ENCODE data around the gene ANAPC4. TPM values are rescaled to one million over a fixed set of nuclear protein-coding genes. Genes with fewer than 3 reads are reported as not detected.

The ANAPC4 gene
- total RNA-seq, 2 experiments from 2014 or later: 45.4 to 48.6 TPM

- POLR2A ChIA-PET: no interaction called here
- Mint-ChIP-seq H3K27ac (no peak overlapping the region), H3K4me3 (no peak overlapping the region), H3K4me1 (ENCODE audit: low read depth) (no peaks in the 10 kb centered on the region), H3K9me3 (ENCODE audit: insufficient read depth) (no peaks in the 10 kb centered on the region), H3K36me3 (ENCODE audit: low read depth) (peaks cover 38% of the 10 kb centered on the region), H3K27me3 (ENCODE audit: low read depth) (no peaks in the 10 kb centered on the region)
- CTCF ChIA-PET: interaction anchor here (1.5 to 2.1 kb wide), 2 partner anchors 11 to 23 kb away, joined by 7 read pairs; no protein-coding TSS in a partner anchor
- ATAC-seq: no peak
- DNase-seq: no peak
These were observed 40.0 kb downstream of the ANAPC4 start for GRCh38 chr4:25417014-25417413.

DNA sequence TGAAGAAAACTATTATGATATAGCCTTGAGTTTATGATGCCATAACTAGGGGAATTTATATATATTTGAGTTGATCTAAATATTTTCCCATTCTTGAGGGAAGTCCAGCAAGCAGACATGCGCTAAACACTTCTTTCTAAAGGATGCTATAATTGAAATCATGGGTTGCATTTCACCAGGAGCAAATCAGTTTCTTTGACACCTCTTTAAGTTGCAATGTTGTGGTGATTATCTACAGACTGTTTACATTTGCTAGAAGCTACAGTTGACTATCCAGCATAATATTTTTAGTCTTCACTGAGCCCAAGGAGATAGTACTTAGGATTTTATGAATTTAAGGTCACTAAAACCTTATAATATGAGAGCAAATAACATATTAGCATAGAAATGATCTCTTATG is 43.9 kb downstream of the ANAPC4 start:
- ATAC-seq: no peak
- no peak overlapping the region for H3K27ac Mint-ChIP-seq
- DNase-seq: no peak
- no peak overlapping the region for H3K4me3 Mint-ChIP-seq
- ChIA-PET CTCF (no interaction called here), POLR2A (no interaction called here)
- H3K36me3 Mint-ChIP-seq (ENCODE audit: low read depth): peaks cover 21% of the 10 kb centered on the region
- H3K27me3 Mint-ChIP-seq (ENCODE audit: low read depth): no peaks in the 10 kb centered on the region
- H3K4me1 Mint-ChIP-seq (ENCODE audit: low read depth): no peaks in the 10 kb centered on the region
- H3K9me3 Mint-ChIP-seq (ENCODE audit: insufficient read depth): no peaks in the 10 kb centered on the region

DNA sequence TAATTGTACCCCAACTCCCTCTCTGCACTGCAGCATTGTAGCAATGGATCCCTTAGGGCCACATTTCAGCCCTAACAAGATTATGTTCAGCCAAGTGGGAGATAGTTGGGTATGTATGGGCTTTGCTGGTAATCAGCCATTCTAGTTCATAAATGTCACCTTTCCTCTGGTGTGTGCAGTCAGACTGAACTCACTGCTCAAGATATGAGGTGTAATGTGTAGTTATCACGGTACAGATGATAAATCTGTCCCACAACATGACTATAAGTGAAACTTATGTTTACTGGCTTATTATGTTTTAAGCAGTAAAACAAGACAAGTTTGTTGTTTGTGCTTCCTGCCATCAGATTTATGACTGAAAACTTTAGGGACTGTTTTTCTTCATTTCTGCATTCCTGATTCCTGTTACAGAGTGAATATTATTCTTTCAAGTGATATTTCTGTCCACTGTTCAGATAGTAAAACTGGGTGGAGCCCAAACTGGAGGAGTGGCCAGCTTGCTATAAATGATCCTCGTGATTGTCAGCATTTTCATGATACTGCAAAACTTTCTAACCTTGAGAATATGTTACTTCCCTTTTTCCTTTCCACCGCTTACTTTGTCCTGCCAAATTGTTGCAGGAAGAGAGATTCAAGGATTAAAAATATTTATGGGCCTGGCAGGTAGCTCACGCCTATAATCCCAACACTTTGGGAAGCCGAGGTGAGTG is 44.9 kb downstream of the ANAPC4 start:
- no peak for DNase-seq
- ChIA-PET POLR2A (no interaction called here), CTCF (no interaction called here)
- no peaks in the 10 kb centered on the region for H3K4me1 Mint-ChIP-seq (ENCODE audit: low read depth)
- no peak for ATAC-seq
- H3K9me3 Mint-ChIP-seq (ENCODE audit: insufficient read depth): no peaks in the 10 kb centered on the region
- no peaks in the 10 kb centered on the region for H3K27me3 Mint-ChIP-seq (ENCODE audit: low read depth)
- H3K4me3 Mint-ChIP-seq: no peak overlapping the region
- H3K36me3 Mint-ChIP-seq (ENCODE audit: low read depth): peaks cover 18% of the 10 kb centered on the region
- H3K27ac Mint-ChIP-seq: no peak overlapping the region

DNA sequence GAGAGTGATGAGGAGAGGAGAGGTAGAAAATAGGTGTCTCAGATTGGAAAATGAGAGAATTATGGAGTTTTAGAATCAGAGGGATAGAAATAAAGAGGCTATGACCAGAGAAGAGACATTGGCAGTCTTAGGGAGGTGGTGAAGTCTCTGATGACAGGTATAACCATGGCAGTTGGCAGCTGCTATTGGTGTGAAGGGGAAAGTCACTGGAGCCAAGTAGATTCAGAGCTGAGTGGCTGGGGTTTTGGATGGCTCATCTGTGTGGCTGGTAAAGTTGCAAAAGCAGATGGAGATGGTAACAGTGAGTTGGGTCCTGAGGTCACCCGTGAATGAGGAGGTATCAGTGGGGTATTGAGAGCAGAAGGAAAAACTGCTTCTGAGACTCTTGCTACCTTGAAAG is 46.5 kb downstream of the ANAPC4 start:
- Mint-ChIP-seq H3K4me3 (no peak overlapping the region), H3K9me3 (ENCODE audit: insufficient read depth) (no peaks in the 10 kb centered on the region), H3K4me1 (ENCODE audit: low read depth) (no peaks in the 10 kb centered on the region), H3K27ac (no peak overlapping the region), H3K27me3 (ENCODE audit: low read depth) (no peaks in the 10 kb centered on the region), H3K36me3 (ENCODE audit: low read depth) (peaks cover 8% of the 10 kb centered on the region)
- ChIA-PET CTCF (no interaction called here), POLR2A (no interaction called here)
- ATAC-seq (no peak), DNase-seq (no peak)

GRCh38 chr4:25424539-25425228 is 47.6 kb downstream of the ANAPC4 start:
- DNase-seq (no peak), ATAC-seq (no peak)
- H3K9me3 Mint-ChIP-seq (ENCODE audit: insufficient read depth): no peaks in the 10 kb centered on the region
- no peak overlapping the region for H3K27ac Mint-ChIP-seq
- H3K4me3 Mint-ChIP-seq: no peak overlapping the region
- H3K36me3 Mint-ChIP-seq (ENCODE audit: low read depth): peaks cover 6% of the 10 kb centered on the region
- no peaks in the 10 kb centered on the region for H3K27me3 Mint-ChIP-seq (ENCODE audit: low read depth)
- ChIA-PET CTCF (no interaction called here), POLR2A (no interaction called here)
- H3K4me1 Mint-ChIP-seq (ENCODE audit: low read depth): no peaks in the 10 kb centered on the region

GRCh38 chr4:25425361-25425760 is 48.3 kb downstream of the ANAPC4 start:
- POLR2A ChIA-PET: no interaction called here
- H3K9me3 Mint-ChIP-seq (ENCODE audit: insufficient read depth): no peaks in the 10 kb centered on the region
- CTCF ChIA-PET: interaction anchor here (0.7 kb wide), 1 partner anchor 15 kb away, joined by 3 read pairs; no protein-coding TSS in a partner anchor
- no peaks in the 10 kb centered on the region for H3K27me3 Mint-ChIP-seq (ENCODE audit: low read depth)
- DNase-seq (no peak), ATAC-seq (no peak)
- H3K4me3 Mint-ChIP-seq: no peak overlapping the region
- peaks cover 6% of the 10 kb centered on the region for H3K36me3 Mint-ChIP-seq (ENCODE audit: low read depth)
- H3K27ac Mint-ChIP-seq: no peak overlapping the region
- H3K4me1 Mint-ChIP-seq (ENCODE audit: low read depth): no peaks in the 10 kb centered on the region

DNA sequence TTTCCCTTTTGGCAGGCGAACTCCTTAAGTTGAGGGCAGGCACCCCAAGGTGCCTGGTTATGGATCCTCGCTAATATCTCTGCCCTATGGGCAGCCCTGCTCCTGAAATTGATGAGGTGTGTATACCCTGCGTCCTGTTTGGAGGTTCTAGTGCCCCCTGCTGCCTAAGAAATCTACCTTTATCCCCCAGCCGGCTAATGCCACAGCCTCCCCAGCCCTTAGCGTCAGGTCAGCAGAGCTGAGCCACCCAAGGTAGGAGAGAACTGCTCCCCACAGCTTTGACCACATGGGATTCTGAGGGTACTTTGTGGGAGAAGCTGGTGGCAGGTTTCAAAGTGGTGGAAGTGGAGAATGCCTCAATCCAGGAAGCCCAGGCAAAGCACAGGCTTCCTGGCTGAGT is 50.8 kb downstream of the ANAPC4 start:
- Mint-ChIP-seq H3K27me3 (ENCODE audit: low read depth) (no peaks in the 10 kb centered on the region), H3K27ac (no peak overlapping the region), H3K36me3 (ENCODE audit: low read depth) (no peaks in the 10 kb centered on the region), H3K4me1 (ENCODE audit: low read depth) (no peaks in the 10 kb centered on the region), H3K4me3 (no peak overlapping the region), H3K9me3 (ENCODE audit: insufficient read depth) (peaks cover 4% of the 10 kb centered on the region)
- CTCF ChIA-PET: no interaction called here
- POLR2A ChIA-PET: no interaction called here
- ATAC-seq (no peak), DNase-seq (no peak)

DNA sequence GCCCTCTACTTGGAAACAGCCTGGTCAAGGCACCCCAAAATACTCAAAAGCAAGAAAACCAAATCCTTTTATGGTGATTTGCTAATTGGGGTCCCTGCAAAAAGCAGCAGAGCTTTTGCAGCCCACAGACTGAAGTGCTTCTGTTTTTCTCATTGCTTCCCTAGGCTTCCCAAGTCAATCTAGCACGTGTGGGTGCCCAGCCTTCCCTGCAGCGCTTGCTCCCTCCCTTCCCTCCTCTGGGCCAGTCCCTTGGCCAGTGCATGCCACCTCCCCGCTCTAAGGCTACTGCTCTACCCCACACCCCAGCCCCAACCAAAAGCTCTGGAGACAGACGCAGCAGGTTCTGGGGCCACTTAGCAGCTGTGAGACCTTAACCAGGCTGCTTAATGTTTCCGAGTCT is 53.6 kb downstream of the ANAPC4 start:
- ATAC-seq (no peak), DNase-seq (no peak)
- CTCF ChIA-PET: interaction anchor here (1.3 kb wide), 1 partner anchor 9 kb away, joined by 3 read pairs; no protein-coding TSS in a partner anchor
- POLR2A ChIA-PET: no interaction called here
- Mint-ChIP-seq H3K27me3 (ENCODE audit: low read depth) (no peaks in the 10 kb centered on the region), H3K27ac (no peak overlapping the region), H3K36me3 (ENCODE audit: low read depth) (no peaks in the 10 kb centered on the region), H3K4me1 (ENCODE audit: low read depth) (no peaks in the 10 kb centered on the region), H3K4me3 (no peak overlapping the region), H3K9me3 (ENCODE audit: insufficient read depth) (peaks cover 4% of the 10 kb centered on the region)

GRCh38 chr4:25433966-25434827 is 57.1 kb downstream of the ANAPC4 start:
- CTCF ChIA-PET: no interaction called here
- no peak for DNase-seq
- POLR2A ChIA-PET: no interaction called here
- Mint-ChIP-seq H3K27ac (no peak overlapping the region), H3K4me1 (ENCODE audit: low read depth) (no peaks in the 10 kb centered on the region), H3K9me3 (ENCODE audit: insufficient read depth) (peaks cover 4% of the 10 kb centered on the region), H3K4me3 (no peak overlapping the region), H3K27me3 (ENCODE audit: low read depth) (no peaks in the 10 kb centered on the region), H3K36me3 (ENCODE audit: low read depth) (no peaks in the 10 kb centered on the region)
- ATAC-seq: no peak

GRCh38 chr4:25437926-25438325 is 60.9 kb downstream of the ANAPC4 start:
- H3K9me3 Mint-ChIP-seq (ENCODE audit: insufficient read depth): no peaks in the 10 kb centered on the region
- ChIA-PET POLR2A (no interaction called here), CTCF (no interaction called here)
- no peaks in the 10 kb centered on the region for H3K4me1 Mint-ChIP-seq (ENCODE audit: low read depth)
- ATAC-seq: no peak
- DNase-seq: no peak
- H3K4me3 Mint-ChIP-seq: no peak overlapping the region
- H3K27ac Mint-ChIP-seq: no peak overlapping the region
- H3K27me3 Mint-ChIP-seq (ENCODE audit: low read depth): no peaks in the 10 kb centered on the region
- no peaks in the 10 kb centered on the region for H3K36me3 Mint-ChIP-seq (ENCODE audit: low read depth)

GRCh38 chr4:25439918-25440477 is 62.9 kb downstream of the ANAPC4 start:
- Mint-ChIP-seq H3K36me3 (ENCODE audit: low read depth) (no peaks in the 10 kb centered on the region), H3K4me3 (no peak overlapping the region), H3K27me3 (ENCODE audit: low read depth) (no peaks in the 10 kb centered on the region), H3K4me1 (ENCODE audit: low read depth) (no peaks in the 10 kb centered on the region), H3K9me3 (ENCODE audit: insufficient read depth) (no peaks in the 10 kb centered on the region), H3K27ac (no peak overlapping the region)
- POLR2A ChIA-PET: no interaction called here
- ATAC-seq (peak; percentile 86), DNase-seq (peak; percentile 77)
- CTCF ChIA-PET: interaction anchor here (0.6 to 1.7 kb wide), 22 partner anchors 8 to 415 kb away, joined by 3 to 8 read pairs (median 3); no protein-coding TSS in a partner anchor

Data from activated CD8-positive, alpha-beta T cell treated with anti-CD3 and anti-CD28 coated beads, Interleukin-2, amount 10 ng/mL, durations not matched to agents 7 days and 5 days (primary cell).